ENCODE measurements around the gene ARHGEF28. TPM values are rescaled to one million over a fixed set of nuclear protein-coding genes. Genes with fewer than 3 reads are reported as not detected.

ARHGEF28 gene
- total RNA-seq, 3 donors from 2014 or later (not counting 1 experiment from before 2014, with no cell fraction given): 2.3 to 7.1 (median 5.8) TPM

DNA sequence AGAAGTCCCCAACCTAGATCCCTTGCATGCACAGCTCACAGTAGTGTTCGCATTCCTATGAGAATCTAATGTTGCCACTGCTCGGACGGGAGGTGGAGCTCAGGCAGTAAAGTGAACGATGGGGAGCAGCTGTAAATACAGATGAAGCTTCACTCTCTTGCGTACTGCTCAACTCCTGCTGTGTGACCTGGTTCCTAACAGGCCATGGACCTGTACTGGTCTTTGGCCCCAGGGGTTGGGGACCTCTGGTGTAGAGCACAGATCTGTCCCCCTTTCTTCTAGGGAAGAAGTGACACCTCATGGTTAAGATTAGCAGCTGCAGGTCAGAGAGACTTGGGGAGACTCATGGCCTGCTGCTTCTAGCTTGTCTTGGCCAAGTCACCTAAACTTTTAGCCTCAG lies 7.1 kb downstream of the ARHGEF28 start:
- H3K4me3 Mint-ChIP-seq: no peak overlapping the region
- Histone ChIP-seq H3K27me3 (ENCODE audit: control insufficient read depth, insufficient read depth, low read length) (peaks cover 2% of the 10 kb centered on the region), H3K9me3 (ENCODE audit: control insufficient read depth, insufficient read depth, low read length) (no peaks in the 10 kb centered on the region), H3K36me3 (ENCODE audit: control insufficient read depth, insufficient read depth, low read length) (no peaks in the 10 kb centered on the region), H3K27ac (ENCODE audit: low read length) (no peak overlapping the region), H3K4me1 (ENCODE audit: control insufficient read depth, insufficient read depth, low read length) (no peaks in the 10 kb centered on the region), H3K4me3 (ENCODE audit: low read length) (no peak overlapping the region)
- no peaks in the 10 kb centered on the region for H3K9me3 Mint-ChIP-seq
- H3K27ac Mint-ChIP-seq: no peak overlapping the region
- 96% methylated on average over 5 of the region's 5 CpGs for WGBS (ENCODE audit: insufficient coverage)
- H3K27me3 Mint-ChIP-seq (ENCODE audit: low read depth in 2 of 2): peaks cover 6 to 17% of the 10 kb centered on the region in 2 donors
- intact Hi-C loops (cut with micrococcal nuclease): no loop called here
- H3K4me1 Mint-ChIP-seq: no peaks in the 10 kb centered on the region
- no peak for ATAC-seq
- H3K36me3 Mint-ChIP-seq: no peaks in the 10 kb centered on the region
- no peak for DNase-seq
- TF ChIP-seq, protein P1, sequence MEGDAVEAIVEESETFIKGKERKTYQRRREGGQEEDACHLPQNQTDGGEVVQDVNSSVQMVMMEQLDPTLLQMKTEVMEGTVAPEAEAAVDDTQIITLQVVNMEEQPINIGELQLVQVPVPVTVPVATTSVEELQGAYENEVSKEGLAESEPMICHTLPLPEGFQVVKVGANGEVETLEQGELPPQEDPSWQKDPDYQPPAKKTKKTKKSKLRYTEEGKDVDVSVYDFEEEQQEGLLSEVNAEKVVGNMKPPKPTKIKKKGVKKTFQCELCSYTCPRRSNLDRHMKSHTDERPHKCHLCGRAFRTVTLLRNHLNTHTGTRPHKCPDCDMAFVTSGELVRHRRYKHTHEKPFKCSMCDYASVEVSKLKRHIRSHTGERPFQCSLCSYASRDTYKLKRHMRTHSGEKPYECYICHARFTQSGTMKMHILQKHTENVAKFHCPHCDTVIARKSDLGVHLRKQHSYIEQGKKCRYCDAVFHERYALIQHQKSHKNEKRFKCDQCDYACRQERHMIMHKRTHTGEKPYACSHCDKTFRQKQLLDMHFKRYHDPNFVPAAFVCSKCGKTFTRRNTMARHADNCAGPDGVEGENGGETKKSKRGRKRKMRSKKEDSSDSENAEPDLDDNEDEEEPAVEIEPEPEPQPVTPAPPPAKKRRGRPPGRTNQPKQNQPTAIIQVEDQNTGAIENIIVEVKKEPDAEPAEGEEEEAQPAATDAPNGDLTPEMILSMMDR (IDR thresholded peaks at IDR 0.05): no peak

DNA sequence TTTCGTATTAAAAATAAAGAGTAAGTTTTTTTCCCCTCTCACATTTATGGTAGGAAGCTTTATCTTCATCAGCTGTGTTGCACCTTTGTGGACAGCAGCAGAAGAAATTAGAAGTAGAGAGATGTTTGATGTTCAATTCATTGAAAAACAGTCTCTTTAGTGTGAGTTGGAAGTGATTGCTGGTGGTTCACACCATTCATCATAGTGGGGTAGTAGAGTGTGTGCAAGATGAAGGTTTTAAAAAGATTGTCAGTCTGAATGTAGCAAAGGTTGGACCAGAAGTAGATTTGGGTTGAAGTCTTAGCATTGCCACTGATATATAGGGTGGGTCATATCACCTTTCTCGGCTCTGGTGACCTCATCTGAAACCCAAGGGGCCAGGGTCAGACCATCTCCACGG lies 10.4 kb downstream of the ARHGEF28 start:
- Histone ChIP-seq H3K4me1 (ENCODE audit: control insufficient read depth, insufficient read depth, low read length) (no peaks in the 10 kb centered on the region), H3K9me3 (ENCODE audit: control insufficient read depth, insufficient read depth, low read length) (no peaks in the 10 kb centered on the region), H3K27me3 (ENCODE audit: control insufficient read depth, insufficient read depth, low read length) (peaks cover 2% of the 10 kb centered on the region), H3K4me3 (ENCODE audit: low read length) (no peak overlapping the region), H3K36me3 (ENCODE audit: control insufficient read depth, insufficient read depth, low read length) (no peaks in the 10 kb centered on the region), H3K27ac (ENCODE audit: low read length) (no peak overlapping the region)
- WGBS (ENCODE audit: insufficient coverage): 88% methylated on average over 2 of the region's 3 CpGs
- ATAC-seq (no peak), DNase-seq (no peak)
- no peak overlapping the region for H3K27ac Mint-ChIP-seq
- H3K4me3 Mint-ChIP-seq: no peak overlapping the region
- peaks cover 0 to 7% of the 10 kb centered on the region in 2 donors for H3K4me1 Mint-ChIP-seq
- peaks cover 0 to 8% of the 10 kb centered on the region in 2 donors for H3K27me3 Mint-ChIP-seq (ENCODE audit: low read depth in 2 of 2)
- H3K9me3 Mint-ChIP-seq: no peaks in the 10 kb centered on the region
- TF ChIP-seq, protein P1 (IDR thresholded peaks at IDR 0.05): no peak
- intact Hi-C loops (cut with micrococcal nuclease): no loop called here
- no peaks in the 10 kb centered on the region for H3K36me3 Mint-ChIP-seq

DNA sequence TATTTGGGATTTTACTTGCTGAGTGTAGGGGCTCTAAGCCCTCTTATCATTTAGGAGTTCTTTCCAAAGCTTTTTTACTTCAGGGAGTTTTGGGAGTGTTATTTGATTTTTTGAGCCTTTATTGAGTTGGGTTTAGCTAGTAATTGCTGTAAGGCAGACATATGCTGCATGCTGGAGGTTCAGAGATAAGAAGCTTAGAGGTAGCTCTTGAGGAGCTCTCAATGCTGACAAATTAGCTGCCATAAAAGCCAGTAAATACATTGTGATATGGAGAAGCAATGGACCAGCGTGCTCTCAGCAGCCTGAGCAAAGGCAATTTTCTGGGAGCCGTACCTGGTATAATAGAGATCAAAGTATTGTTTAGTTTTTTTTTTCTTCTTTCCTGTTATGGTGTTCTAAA lies 11.6 kb downstream of the ARHGEF28 start:
- Histone ChIP-seq H3K4me3 (ENCODE audit: low read length) (no peak overlapping the region), H3K27me3 (ENCODE audit: control insufficient read depth, insufficient read depth, low read length) (peaks cover 2% of the 10 kb centered on the region), H3K27ac (ENCODE audit: low read length) (no peak overlapping the region), H3K4me1 (ENCODE audit: control insufficient read depth, insufficient read depth, low read length) (no peaks in the 10 kb centered on the region), H3K9me3 (ENCODE audit: control insufficient read depth, insufficient read depth, low read length) (no peaks in the 10 kb centered on the region), H3K36me3 (ENCODE audit: control insufficient read depth, insufficient read depth, low read length) (no peaks in the 10 kb centered on the region)
- 97% methylated on average over 2 of the region's 2 CpGs for WGBS (ENCODE audit: insufficient coverage)
- TF ChIP-seq, protein P1 (IDR thresholded peaks at IDR 0.05): no peak
- no peaks in the 10 kb centered on the region for H3K36me3 Mint-ChIP-seq
- H3K4me3 Mint-ChIP-seq: no peak overlapping the region
- H3K27ac Mint-ChIP-seq: no peak overlapping the region
- H3K27me3 Mint-ChIP-seq (ENCODE audit: low read depth in 2 of 2): peaks cover 0 to 12% of the 10 kb centered on the region in 2 donors
- DNase-seq (no peak), ATAC-seq (no peak)
- peaks cover 0 to 7% of the 10 kb centered on the region in 2 donors for H3K4me1 Mint-ChIP-seq
- intact Hi-C loops (cut with micrococcal nuclease): no loop called here
- H3K9me3 Mint-ChIP-seq: no peaks in the 10 kb centered on the region

DNA sequence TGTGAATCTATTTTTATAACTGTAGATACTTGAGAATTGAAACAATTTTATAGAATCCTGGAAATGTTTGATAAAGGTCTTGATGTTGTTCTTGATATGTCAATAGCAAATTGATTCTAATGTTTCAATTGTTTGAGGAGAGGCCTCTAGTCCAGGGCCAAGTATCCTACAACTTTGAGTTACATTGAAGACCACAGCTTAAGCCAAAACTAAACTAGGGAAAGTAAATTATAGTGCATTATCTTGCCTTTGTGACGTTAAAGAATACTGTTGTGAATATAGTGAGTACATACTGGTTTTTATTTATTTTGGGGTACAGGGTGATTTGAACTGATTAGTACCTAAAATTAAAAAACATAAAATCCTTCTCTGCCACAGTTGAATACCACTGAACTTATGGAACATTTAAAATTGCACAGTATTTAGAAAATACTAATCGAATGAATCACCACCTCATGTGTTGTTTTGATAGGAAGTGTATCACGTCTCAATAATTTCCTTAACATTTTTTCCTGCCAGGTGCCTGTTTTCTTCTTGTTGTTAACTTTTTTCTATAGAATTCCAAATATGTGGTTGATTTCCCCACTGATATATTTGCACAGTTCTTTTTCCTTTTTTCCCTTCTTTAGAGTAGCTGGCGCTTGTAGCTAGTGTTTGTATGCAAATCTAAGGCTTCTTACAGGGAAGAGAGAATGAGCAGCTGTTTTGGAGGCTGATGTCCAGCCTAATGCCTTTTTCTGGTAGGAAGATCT lies 12.5 kb downstream of the ARHGEF28 start:
- H3K9me3 ChIP-seq (ENCODE audit: control insufficient read depth, insufficient read depth, low read length): no peaks in the 10 kb centered on the region
- no peak overlapping the region for H3K27ac ChIP-seq (ENCODE audit: low read length)
- 83% methylated on average over 1 of the region's 4 CpGs for WGBS (ENCODE audit: insufficient coverage)
- no peak for DNase-seq
- Mint-ChIP-seq H3K27ac (no peak overlapping the region), H3K9me3 (no peaks in the 10 kb centered on the region), H3K27me3 (ENCODE audit: low read depth in 2 of 2) (peaks cover 0 to 15% of the 10 kb centered on the region in 2 donors), H3K4me3 (no peak overlapping the region), H3K36me3 (no peaks in the 10 kb centered on the region), H3K4me1 (peaks cover 0 to 7% of the 10 kb centered on the region in 2 donors)
- TF ChIP-seq, protein P1 (IDR thresholded peaks at IDR 0.05): no peak
- ATAC-seq: no peak
- no peaks in the 10 kb centered on the region for H3K36me3 ChIP-seq (ENCODE audit: control insufficient read depth, insufficient read depth, low read length)
- H3K27me3 ChIP-seq (ENCODE audit: control insufficient read depth, insufficient read depth, low read length): peaks cover 2% of the 10 kb centered on the region
- intact Hi-C loops (cut with micrococcal nuclease): no loop called here
- no peak overlapping the region for H3K4me3 ChIP-seq (ENCODE audit: low read length)
- no peaks in the 10 kb centered on the region for H3K4me1 ChIP-seq (ENCODE audit: control insufficient read depth, insufficient read depth, low read length)
